ENCODE data around the gene CLCA2.

CLCA2 gene

GRCh38 chr1:86464819-86465218, 40.8 kb downstream of the CLCA2 start:
- H2AFZ ChIP-seq (ENCODE audit: low read depth), result no peak overlapping the region
- 0 out of 2 replicates have a peak, but pooled peaks cover 3% of the 10 kb centered on the region for H3K27me3 ChIP-seq (ENCODE audit: insufficient read depth, low read depth)
- no peaks in the 10 kb centered on the region for H3K36me3 ChIP-seq (ENCODE audit: insufficient read depth)
- no peak overlapping the region for H3K9ac ChIP-seq
- H3K27ac ChIP-seq, result no peak overlapping the region
- no peaks in the 10 kb centered on the region for H4K20me1 ChIP-seq (ENCODE audit: insufficient read depth)
- no peak overlapping the region for H3K4me3 ChIP-seq (IDR thresholded peaks at IDR 0.05; ENCODE audit: insufficient read depth, low read depth, low read length)
- no peak overlapping the region for H3K4me2 ChIP-seq
- TF ChIP-seq CTCF (conservative IDR thresholded peaks at IDR 0.05; ENCODE audit: low read depth, low read length), result no peak
- no peaks in the 10 kb centered on the region for H3K4me1 ChIP-seq (ENCODE audit: low read depth, poor library complexity, severe bottlenecking)
- H3K79me2 ChIP-seq (ENCODE audit: insufficient read depth, low read depth), result no peaks in the 10 kb centered on the region

- Histone ChIP-seq H3K27me3 (ENCODE audit: insufficient read depth, low read depth) (peaks cover 6% of the 10 kb centered on the region; the same call in 1 of the 2 replicates), H3K36me3 (ENCODE audit: insufficient read depth) (no peaks in the 10 kb centered on the region), H4K20me1 (ENCODE audit: insufficient read depth) (no peaks in the 10 kb centered on the region), H3K4me3 (IDR thresholded peaks at IDR 0.05; ENCODE audit: insufficient read depth, low read depth, low read length) (no peak overlapping the region), H3K4me1 (ENCODE audit: low read depth, poor library complexity, severe bottlenecking) (no peaks in the 10 kb centered on the region), H3K9ac (no peak overlapping the region), H3K79me2 (ENCODE audit: insufficient read depth, low read depth) (no peaks in the 10 kb centered on the region), H2AFZ (ENCODE audit: low read depth) (no peak overlapping the region), H3K4me2 (no peak overlapping the region), H3K27ac (no peak overlapping the region)
- TF ChIP-seq CTCF (conservative IDR thresholded peaks at IDR 0.05; ENCODE audit: low read depth, low read length), result no peak
Measured at GRCh38 chr1:86466109-86466844, 42.3 kb downstream of the CLCA2 start.

GRCh38 chr1:86466986-86467385, 43.0 kb downstream of the CLCA2 start:
- H3K79me2 ChIP-seq (ENCODE audit: insufficient read depth, low read depth), result no peaks in the 10 kb centered on the region
- no peak overlapping the region for H3K4me2 ChIP-seq
- no peak for TF ChIP-seq CTCF (conservative IDR thresholded peaks at IDR 0.05; ENCODE audit: low read depth, low read length)
- H3K9ac ChIP-seq, result no peak overlapping the region
- H3K4me3 ChIP-seq (IDR thresholded peaks at IDR 0.05; ENCODE audit: insufficient read depth, low read depth, low read length), result no peak overlapping the region
- H3K27ac ChIP-seq, result no peak overlapping the region
- H4K20me1 ChIP-seq (ENCODE audit: insufficient read depth), result no peaks in the 10 kb centered on the region
- no peak overlapping the region for H2AFZ ChIP-seq (ENCODE audit: low read depth)
- H3K36me3 ChIP-seq (ENCODE audit: insufficient read depth), result no peaks in the 10 kb centered on the region
- peaks cover 6% of the 10 kb centered on the region; the same call in 1 of the 2 replicates for H3K27me3 ChIP-seq (ENCODE audit: insufficient read depth, low read depth)
- H3K4me1 ChIP-seq (ENCODE audit: low read depth, poor library complexity, severe bottlenecking), result no peaks in the 10 kb centered on the region

DNA sequence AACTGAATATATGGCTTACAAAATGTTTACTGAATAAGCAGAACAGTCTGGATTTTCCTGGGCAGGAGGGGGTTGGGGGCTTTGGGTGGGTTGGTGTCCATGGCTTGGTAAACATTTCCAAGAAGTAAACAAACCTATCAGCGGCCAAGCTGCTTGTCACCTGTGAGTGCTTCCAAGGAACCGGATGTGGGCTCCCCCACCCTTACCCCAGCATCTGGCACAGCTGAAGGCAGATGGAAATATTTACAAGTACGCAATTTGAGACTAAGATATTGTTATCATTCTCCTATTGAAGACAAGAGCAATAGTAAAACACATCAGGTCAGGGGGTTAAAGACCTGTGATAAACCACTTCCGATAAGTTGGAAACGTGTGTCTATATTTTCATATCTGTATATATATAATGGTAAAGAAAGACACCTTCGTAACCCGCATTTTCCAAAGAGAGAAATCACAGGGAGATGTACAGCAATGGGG, 44.6 kb downstream of the CLCA2 start, which contains the start of gene CLCA1:
Gene CLCA1, plus strand, starts transcription at position 427 of the 477 bp plus-strand sequence. Its CDS starts 45 bp downstream, at position 472.
- Histone ChIP-seq H3K27me3 (ENCODE audit: insufficient read depth, low read depth) (peaks cover 10% of the 10 kb centered on the region), H3K4me1 (ENCODE audit: low read depth, poor library complexity, severe bottlenecking) (peaks cover 12% of the 10 kb centered on the region), H2AFZ (ENCODE audit: low read depth) (no peak within 1 kb of the TSS), H3K79me2 (ENCODE audit: insufficient read depth, low read depth) (no peaks in the 10 kb centered on the region), H3K36me3 (ENCODE audit: insufficient read depth) (no peaks in the 10 kb centered on the region), H3K4me3 (IDR thresholded peaks at IDR 0.05; ENCODE audit: insufficient read depth, low read depth, low read length) (no peak within 1 kb of the TSS), H4K20me1 (ENCODE audit: insufficient read depth) (no peaks in the 10 kb centered on the region), H3K9ac (no peak within 1 kb of the TSS), H3K4me2 (no peak within 1 kb of the TSS), H3K27ac (no peak within 1 kb of the TSS)
- no peak for TF ChIP-seq CTCF (conservative IDR thresholded peaks at IDR 0.05; ENCODE audit: low read depth, low read length)
